HepG2 (cell line): ENCODE measurements around the gene SDE2. TPM values are rescaled to one million over a fixed set of nuclear protein-coding genes. Genes with fewer than 3 reads are reported as not detected.

Experiments
- CAMTA2 ChIP-seq: sonication (generic); formaldehyde crosslinking; IDR thresholded peaks from 2 replicates; pipeline ENCODE4 v1.4.0; 2020; ENCODE audit warnings: mild to moderate bottlenecking, missing genetic modification reagents, borderline replicate concordance
- HDAC6 ChIP-seq: fragments of 200-600 bp; sonication (generic); IDR thresholded peaks from 2 replicates; pipeline ENCODE4 v1.7.0; 2017; ENCODE audit warnings: mild to moderate bottlenecking, antibody characterized with exemption, low read length, low read depth
- ISX ChIP-seq: sonication (generic); formaldehyde crosslinking; conservative IDR thresholded peaks from 2 replicates; pipeline ENCODE4 v1.5.0; 2020; ENCODE audit warnings: missing genetic modification reagents
- KDM5B ChIP-seq: sonication (generic); formaldehyde crosslinking; IDR thresholded peaks from 2 replicates; pipeline ENCODE4 v1.4.0; 2020; ENCODE audit warnings: missing genetic modification reagents, mild to moderate bottlenecking, borderline replicate concordance
- KLF11 ChIP-seq: IDR thresholded peaks from 2 replicates; pipeline ENCODE4 v1.6.1; 2016; ENCODE audit warnings: missing compliant biosample characterization
- NR2C2 ChIP-seq: sonication (generic); formaldehyde crosslinking; IDR thresholded peaks from 2 replicates; pipeline ENCODE4 v1.4.0; 2020; ENCODE audit warnings: missing genetic modification reagents, mild to moderate bottlenecking, moderate library complexity, borderline replicate concordance
- PRPF4 ChIP-seq: fragments of 200-400 bp; formaldehyde crosslinking; IDR thresholded peaks from 2 replicates; pipeline ENCODE4 v1.6.1; 2016; ENCODE audit warnings: low read length, low read depth; ENCODE audit not compliant: poor library complexity, severe bottlenecking
- THAP11 ChIP-seq: IDR thresholded peaks from 2 replicates; pipeline ENCODE4 v1.6.1; 2016; ENCODE audit warnings: missing biosample characterization, missing genetic modification reagents
- ZBTB38 ChIP-seq: sonication (generic); formaldehyde crosslinking; IDR thresholded peaks from 2 replicates; pipeline ENCODE4 v1.5.1; 2020; ENCODE audit warnings: mild to moderate bottlenecking, missing genetic modification reagents
- ZMYM4 ChIP-seq: sonication (generic); formaldehyde crosslinking; IDR thresholded peaks from 2 replicates; pipeline ENCODE4 v1.8.1; 2023; ENCODE audit warnings: mild to moderate bottlenecking, missing genetic modification reagents
- ZNF251 ChIP-seq: sonication (generic); formaldehyde crosslinking; IDR thresholded peaks from 2 replicates; pipeline ENCODE4 v1.9.0; 2021; ENCODE audit warnings: mild to moderate bottlenecking, missing genetic modification reagents
- ZNF510 ChIP-seq: sonication (generic); formaldehyde crosslinking; IDR thresholded peaks from 2 replicates; pipeline ENCODE4 v1.4.0; 2020; ENCODE audit warnings: low read depth, mild to moderate bottlenecking, missing genetic modification reagents
- ZNF572 ChIP-seq: sonication (generic); formaldehyde crosslinking; IDR thresholded peaks from 2 replicates; pipeline ENCODE4 v1.5.1; 2020; ENCODE audit warnings: mild to moderate bottlenecking, missing genetic modification reagents
- ZZZ3 ChIP-seq: sonication (generic); formaldehyde crosslinking; IDR thresholded peaks from 2 replicates; pipeline ENCODE4 v1.4.0; 2020; ENCODE audit warnings: missing genetic modification reagents, mild to moderate bottlenecking, borderline replicate concordance
- polyA plus RNA-seq, 8 experiments: library from polyadenylated mRNA; depleted of rRNA in 3 of 8; stranded (reverse) in 7 of 8; unstranded in 1 of 8; fragments of >200 nt; fragmentation: Illumina TruSeq in 4 of 8; extraction: Trizol in 4 of 8; gene quantifications; 2 replicates each; pipeline versions ENCODE4 v1.2.1 to v1.2.3, GENCODE V29; 2011 to 2016; ENCODE audit warnings: low read depth in 4 of 8, missing spikeins in 1 of 8, mixed read lengths in 1 of 8; ENCODE audit not compliant: insufficient read depth in 1 of 8
- total RNA-seq, 5 experiments: library from RNA; depleted of rRNA; stranded (reverse); fragments of >200 nt; fragmentation: Illumina TruSeq; extraction: Trizol; gene quantifications; 2 replicates each; pipeline ENCODE4 v1.2.3, GENCODE V29; 2016; ENCODE audit warnings: low read depth in 1 of 5
- TF ChIP-seq, protein P1 (sequence below): sonication (generic); formaldehyde crosslinking; IDR thresholded peaks from 2 replicates; pipeline ENCODE4 v1.4.0; 2020; ENCODE audit warnings: missing genetic modification reagents
- TF ChIP-seq, protein P2 (sequence below): sonication (generic); formaldehyde crosslinking; IDR thresholded peaks from 2 replicates; pipeline ENCODE4 v1.4.0; 2020; ENCODE audit warnings: missing genetic modification reagents
- TF ChIP-seq, protein P3 (sequence below): sonication (generic); formaldehyde crosslinking; IDR thresholded peaks from 2 replicates; pipeline ENCODE4; 2020; ENCODE audit warnings: missing genetic modification reagents, mild to moderate bottlenecking, borderline replicate concordance

The SDE2 gene
- total and polyA plus RNA-seq, 2 of the 13 experiments (the other 11 are each of a cell fraction or from before 2014, with no cell fraction given) = 10.8 to 19.6 TPM

DNA sequence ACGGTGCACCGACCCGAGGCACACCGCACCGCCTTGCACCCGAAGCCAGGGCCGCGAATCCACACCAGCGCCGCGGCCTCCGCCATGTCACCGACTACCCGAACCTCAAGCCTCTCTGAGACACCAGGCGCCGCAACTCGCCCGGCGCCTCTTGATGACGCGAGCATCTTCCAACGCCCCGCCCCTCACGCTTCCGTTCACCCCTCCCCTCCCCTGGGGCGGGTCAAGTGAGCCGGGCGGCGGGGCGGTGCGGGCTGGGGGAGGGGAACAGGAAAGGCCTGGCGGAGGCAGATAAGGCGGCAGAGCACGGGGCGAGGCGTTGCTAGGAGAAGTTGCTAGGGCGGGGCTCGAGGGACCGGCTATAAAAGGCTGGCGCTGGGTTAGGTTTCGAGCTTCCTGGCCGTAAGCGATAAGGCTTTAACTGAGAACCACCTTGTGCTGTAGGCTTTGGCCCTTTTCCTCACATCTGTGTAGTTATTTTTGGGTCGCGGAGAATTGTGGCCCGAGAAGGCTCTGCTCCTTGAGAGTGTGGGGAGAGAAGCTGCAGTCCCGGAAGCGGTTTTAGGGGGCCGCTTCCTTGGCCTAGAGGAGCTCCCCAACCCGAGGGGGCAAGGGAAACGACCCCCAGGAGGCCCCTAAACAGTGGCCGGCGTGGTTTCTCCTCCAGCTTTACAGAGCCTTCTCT is at the start of gene SDE2 (continued):
- TF ChIP-seq KDM5B (CRISPR knock-in tag) = peak; percentile 64; the same call in 1 of the 2 replicates
- TF ChIP-seq THAP11 (CRISPR knock-in tag) = peak; percentile 91
- TF ChIP-seq, protein P1, sequence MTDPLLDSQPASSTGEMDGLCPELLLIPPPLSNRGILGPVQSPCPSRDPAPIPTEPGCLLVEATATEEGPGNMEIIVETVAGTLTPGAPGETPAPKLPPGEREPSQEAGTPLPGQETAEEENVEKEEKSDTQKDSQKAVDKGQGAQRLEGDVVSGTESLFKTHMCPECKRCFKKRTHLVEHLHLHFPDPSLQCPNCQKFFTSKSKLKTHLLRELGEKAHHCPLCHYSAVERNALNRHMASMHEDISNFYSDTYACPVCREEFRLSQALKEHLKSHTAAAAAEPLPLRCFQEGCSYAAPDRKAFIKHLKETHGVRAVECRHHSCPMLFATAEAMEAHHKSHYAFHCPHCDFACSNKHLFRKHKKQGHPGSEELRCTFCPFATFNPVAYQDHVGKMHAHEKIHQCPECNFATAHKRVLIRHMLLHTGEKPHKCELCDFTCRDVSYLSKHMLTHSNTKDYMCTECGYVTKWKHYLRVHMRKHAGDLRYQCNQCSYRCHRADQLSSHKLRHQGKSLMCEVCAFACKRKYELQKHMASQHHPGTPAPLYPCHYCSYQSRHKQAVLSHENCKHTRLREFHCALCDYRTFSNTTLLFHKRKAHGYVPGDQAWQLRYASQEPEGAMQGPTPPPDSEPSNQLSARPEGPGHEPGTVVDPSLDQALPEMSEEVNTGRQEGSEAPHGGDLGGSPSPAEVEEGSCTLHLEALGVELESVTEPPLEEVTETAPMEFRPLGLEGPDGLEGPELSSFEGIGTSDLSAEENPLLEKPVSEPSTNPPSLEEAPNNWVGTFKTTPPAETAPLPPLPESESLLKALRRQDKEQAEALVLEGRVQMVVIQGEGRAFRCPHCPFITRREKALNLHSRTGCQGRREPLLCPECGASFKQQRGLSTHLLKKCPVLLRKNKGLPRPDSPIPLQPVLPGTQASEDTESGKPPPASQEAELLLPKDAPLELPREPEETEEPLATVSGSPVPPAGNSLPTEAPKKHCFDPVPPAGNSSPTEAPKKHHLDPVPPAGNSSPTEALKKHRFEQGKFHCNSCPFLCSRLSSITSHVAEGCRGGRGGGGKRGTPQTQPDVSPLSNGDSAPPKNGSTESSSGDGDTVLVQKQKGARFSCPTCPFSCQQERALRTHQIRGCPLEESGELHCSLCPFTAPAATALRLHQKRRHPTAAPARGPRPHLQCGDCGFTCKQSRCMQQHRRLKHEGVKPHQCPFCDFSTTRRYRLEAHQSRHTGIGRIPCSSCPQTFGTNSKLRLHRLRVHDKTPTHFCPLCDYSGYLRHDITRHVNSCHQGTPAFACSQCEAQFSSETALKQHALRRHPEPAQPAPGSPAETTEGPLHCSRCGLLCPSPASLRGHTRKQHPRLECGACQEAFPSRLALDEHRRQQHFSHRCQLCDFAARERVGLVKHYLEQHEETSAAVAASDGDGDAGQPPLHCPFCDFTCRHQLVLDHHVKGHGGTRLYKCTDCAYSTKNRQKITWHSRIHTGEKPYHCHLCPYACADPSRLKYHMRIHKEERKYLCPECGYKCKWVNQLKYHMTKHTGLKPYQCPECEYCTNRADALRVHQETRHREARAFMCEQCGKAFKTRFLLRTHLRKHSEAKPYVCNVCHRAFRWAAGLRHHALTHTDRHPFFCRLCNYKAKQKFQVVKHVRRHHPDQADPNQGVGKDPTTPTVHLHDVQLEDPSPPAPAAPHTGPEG (CRISPR knock-in tag) = 0 out of 2 replicates have a peak, but pooled peaks have one; percentile 34
- peak; percentile 22; the same call in 1 of the 2 replicates for TF ChIP-seq KLF11 (CRISPR knock-in tag)
- no peak for TF ChIP-seq ZNF572 (CRISPR knock-in tag)
- no peak for TF ChIP-seq ZNF251 (CRISPR knock-in tag)
- TF ChIP-seq, protein P2, sequence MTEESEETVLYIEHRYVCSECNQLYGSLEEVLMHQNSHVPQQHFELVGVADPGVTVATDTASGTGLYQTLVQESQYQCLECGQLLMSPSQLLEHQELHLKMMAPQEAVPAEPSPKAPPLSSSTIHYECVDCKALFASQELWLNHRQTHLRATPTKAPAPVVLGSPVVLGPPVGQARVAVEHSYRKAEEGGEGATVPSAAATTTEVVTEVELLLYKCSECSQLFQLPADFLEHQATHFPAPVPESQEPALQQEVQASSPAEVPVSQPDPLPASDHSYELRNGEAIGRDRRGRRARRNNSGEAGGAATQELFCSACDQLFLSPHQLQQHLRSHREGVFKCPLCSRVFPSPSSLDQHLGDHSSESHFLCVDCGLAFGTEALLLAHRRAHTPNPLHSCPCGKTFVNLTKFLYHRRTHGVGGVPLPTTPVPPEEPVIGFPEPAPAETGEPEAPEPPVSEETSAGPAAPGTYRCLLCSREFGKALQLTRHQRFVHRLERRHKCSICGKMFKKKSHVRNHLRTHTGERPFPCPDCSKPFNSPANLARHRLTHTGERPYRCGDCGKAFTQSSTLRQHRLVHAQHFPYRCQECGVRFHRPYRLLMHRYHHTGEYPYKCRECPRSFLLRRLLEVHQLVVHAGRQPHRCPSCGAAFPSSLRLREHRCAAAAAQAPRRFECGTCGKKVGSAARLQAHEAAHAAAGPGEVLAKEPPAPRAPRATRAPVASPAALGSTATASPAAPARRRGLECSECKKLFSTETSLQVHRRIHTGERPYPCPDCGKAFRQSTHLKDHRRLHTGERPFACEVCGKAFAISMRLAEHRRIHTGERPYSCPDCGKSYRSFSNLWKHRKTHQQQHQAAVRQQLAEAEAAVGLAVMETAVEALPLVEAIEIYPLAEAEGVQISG (CRISPR knock-in tag) = peak; percentile 79
- no peak for TF ChIP-seq HDAC6
- TF ChIP-seq ZBTB38 (CRISPR knock-in tag) = peak; percentile 85
- no peak for TF ChIP-seq CAMTA2
- TF ChIP-seq NR2C2 (CRISPR knock-in tag) = peak; percentile 24; the same call in 1 of the 2 replicates
- no peak for TF ChIP-seq PRPF4
- TF ChIP-seq ZZZ3 = no peak
- TF ChIP-seq, protein P3, sequence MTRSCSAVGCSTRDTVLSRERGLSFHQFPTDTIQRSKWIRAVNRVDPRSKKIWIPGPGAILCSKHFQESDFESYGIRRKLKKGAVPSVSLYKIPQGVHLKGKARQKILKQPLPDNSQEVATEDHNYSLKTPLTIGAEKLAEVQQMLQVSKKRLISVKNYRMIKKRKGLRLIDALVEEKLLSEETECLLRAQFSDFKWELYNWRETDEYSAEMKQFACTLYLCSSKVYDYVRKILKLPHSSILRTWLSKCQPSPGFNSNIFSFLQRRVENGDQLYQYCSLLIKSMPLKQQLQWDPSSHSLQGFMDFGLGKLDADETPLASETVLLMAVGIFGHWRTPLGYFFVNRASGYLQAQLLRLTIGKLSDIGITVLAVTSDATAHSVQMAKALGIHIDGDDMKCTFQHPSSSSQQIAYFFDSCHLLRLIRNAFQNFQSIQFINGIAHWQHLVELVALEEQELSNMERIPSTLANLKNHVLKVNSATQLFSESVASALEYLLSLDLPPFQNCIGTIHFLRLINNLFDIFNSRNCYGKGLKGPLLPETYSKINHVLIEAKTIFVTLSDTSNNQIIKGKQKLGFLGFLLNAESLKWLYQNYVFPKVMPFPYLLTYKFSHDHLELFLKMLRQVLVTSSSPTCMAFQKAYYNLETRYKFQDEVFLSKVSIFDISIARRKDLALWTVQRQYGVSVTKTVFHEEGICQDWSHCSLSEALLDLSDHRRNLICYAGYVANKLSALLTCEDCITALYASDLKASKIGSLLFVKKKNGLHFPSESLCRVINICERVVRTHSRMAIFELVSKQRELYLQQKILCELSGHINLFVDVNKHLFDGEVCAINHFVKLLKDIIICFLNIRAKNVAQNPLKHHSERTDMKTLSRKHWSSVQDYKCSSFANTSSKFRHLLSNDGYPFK (CRISPR knock-in tag) = peak; percentile 88; the same call in 1 of the 2 replicates
- no peak for TF ChIP-seq ISX (CRISPR knock-in tag)
- TF ChIP-seq ZNF510 = no peak
- peak; percentile 89; the same call in 1 of the 2 replicates for TF ChIP-seq ZMYM4 (CRISPR knock-in tag)
